GM18505 (cell line): Measurements from ENCODE around the gene SIDT2.

Experiments
- ATAC-seq: cut with Tn5 transposase; IDR thresholded peaks from one replicate; pipeline ENCODE4 v1.9.1; 2021; ENCODE audit not compliant: unreplicated experiment
- POLR2A ChIP-seq: IDR thresholded peaks from 4 replicates; pipeline ENCODE4 v1.6.1; 2011; ENCODE audit warnings: borderline replicate concordance; ENCODE audit not compliant: insufficient read depth, insufficient read length; ENCODE audit errors: extremely low read depth

SIDT2 gene

GRCh38 chr11:117157507-117157906 lies 21.0 kb upstream of the SIDT2 start:
- no peak for TF ChIP-seq POLR2A
- no peak for ATAC-seq

DNA sequence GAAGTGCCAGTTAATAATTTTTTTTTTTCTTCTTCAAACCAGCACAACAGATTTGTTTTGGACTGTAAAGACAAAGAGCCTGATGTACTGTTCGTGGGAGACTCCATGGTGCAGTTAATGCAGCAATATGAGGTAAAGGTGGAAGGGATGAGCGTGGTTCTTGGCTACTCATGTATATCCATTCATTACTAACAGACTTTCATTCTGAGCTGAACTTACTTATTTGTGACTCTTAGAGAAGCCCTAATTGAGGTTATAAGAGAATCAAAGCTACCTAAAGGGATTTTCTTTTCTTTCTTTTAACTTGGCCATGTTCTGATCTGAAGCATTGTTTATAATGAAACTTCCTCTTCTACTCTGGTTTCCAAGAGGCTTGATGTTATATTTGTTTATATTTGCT lies 18.7 kb upstream of the SIDT2 start:
- ATAC-seq, result no peak
- TF ChIP-seq POLR2A, result no peak

- no peak for TF ChIP-seq POLR2A
- no peak for ATAC-seq
Measured at GRCh38 chr11:117160826-117161225, 17.7 kb upstream of the SIDT2 start.

DNA sequence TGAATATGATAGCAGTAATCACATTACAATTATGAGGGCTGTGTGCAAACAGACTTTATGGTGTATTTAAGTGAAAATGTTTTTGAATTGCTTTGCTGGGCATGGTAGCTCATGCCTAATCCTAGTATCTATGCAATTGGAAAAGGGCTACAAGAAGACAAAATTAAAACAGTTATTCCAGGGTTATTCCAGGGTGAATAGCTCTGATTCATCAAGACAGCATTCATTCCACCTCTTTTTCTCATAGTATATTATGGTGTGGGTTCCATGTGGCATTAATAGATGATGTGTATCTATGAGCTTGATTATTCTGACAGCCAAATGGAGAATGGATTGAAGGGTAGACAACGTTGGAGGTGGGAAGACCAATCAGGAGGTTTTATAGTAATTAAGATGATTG lies 12.1 kb upstream of the SIDT2 start:
- no peak for TF ChIP-seq POLR2A
- no peak for ATAC-seq

DNA sequence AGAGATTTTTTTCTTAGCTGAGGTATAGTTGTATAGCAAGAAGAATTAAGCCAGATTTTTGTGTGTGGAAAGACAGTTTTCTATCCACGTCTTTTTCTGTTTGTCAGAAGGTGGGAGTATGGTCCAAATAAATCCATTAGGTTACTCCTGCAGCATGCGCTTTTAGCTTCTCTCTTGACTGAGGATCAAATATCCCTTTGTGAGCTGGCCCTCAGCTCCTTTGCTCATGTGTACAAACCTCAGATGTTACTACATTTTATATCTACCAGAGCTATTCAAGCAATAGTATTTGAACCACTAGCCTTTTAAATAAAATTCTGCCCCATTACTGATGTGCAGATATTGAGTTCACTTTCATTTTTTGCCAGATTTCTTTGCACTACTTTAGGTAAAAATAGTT lies 8.8 kb upstream of the SIDT2 start:
- no peak for ATAC-seq
- TF ChIP-seq POLR2A, result no peak

GRCh38 chr11:117170210-117170609 lies 8.3 kb upstream of the SIDT2 start:
- ATAC-seq, result no peak
- no peak for TF ChIP-seq POLR2A

DNA sequence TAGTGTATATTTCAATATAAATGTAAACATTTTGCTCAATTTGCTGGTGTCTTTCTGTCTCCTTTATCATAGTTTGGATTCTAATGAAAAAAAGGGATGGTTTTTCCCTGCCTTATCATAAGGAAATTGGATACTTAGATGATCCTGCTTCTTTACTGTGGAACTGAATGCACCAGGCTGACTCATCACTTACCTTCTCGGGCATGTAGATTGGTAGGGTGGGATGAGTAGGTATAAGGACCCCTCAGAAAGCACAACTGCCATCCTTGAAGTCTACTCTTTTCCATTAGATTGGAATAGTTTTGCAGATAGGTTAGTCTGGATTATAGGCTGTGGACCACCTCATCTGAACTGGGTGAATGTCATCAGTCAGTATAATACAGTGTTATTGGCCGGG lies 7.5 kb upstream of the SIDT2 start:
- no peak for ATAC-seq
- TF ChIP-seq POLR2A, result no peak

GRCh38 chr11:117171404-117172061 lies 7.0 kb upstream of the SIDT2 start:
- ATAC-seq, result no peak
- TF ChIP-seq POLR2A, result no peak

GRCh38 chr11:117172724-117173421 lies 5.7 kb upstream of the SIDT2 start:
- no peak for ATAC-seq
- TF ChIP-seq POLR2A, result no peak

DNA sequence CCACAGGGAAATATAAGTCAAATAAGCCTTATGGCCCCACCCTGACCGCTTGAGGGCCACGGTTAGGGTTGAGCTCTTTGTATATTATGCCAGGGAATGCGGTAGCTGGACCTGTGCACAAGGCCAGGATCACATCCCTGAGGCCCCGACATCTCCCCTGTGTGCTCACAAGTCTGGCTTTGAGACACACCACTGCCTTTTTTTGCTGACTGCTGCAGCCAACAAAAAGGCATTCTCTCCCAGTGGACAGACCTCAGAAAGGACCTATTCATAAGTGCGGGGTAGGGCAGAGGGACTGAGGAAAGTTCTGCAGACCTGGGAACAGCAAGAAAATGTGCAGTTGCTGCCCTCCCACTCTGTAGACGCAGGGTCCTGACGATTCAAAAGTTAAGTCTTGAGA lies 3.4 kb upstream of the SIDT2 start:
- TF ChIP-seq POLR2A, result no peak

DNA sequence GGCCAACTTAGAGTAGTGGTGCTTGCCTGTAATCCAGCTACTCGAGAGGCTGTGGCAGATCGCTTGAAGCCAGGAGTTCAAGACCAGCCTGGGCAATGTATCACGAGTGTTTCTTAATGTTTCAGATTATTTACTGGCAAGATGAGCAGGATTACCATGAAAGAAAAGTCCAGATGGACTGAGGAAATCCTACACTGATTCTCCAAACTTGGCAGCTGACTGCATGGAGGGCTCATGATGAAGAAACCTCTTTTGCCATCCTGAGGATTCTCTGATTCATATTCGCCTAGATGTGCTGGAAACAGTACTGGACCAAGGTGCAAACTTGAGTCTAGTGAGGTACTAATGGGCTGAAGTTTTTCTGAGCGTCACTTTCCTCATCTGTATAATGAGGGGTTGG lies 2.8 kb upstream of the SIDT2 start:
- ATAC-seq, result no peak
- TF ChIP-seq POLR2A, result no peak

More for the DNA sequence above, 3.4 kb upstream of the SIDT2 start:
- no peak for ATAC-seq

DNA sequence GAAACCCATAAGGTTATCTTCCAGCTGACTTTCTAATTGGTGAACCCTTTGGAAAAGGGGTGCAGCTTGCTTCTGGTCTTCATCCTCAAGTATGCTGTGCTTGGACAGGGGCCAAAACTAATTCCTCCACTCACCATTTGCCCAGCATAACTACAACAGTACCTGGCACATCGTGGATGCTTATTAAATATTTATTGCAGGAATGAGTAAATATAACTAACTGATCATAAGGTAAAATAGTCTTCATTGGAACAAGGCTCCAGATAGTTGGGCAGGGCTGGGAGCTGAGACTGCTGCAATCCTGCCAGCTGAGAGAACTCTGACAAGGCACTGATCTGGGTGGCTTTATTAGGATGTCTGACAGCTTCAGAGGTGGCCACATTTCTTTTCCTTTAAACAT lies 2.4 kb upstream of the SIDT2 start:
- ATAC-seq, result no peak
- no peak for TF ChIP-seq POLR2A

DNA sequence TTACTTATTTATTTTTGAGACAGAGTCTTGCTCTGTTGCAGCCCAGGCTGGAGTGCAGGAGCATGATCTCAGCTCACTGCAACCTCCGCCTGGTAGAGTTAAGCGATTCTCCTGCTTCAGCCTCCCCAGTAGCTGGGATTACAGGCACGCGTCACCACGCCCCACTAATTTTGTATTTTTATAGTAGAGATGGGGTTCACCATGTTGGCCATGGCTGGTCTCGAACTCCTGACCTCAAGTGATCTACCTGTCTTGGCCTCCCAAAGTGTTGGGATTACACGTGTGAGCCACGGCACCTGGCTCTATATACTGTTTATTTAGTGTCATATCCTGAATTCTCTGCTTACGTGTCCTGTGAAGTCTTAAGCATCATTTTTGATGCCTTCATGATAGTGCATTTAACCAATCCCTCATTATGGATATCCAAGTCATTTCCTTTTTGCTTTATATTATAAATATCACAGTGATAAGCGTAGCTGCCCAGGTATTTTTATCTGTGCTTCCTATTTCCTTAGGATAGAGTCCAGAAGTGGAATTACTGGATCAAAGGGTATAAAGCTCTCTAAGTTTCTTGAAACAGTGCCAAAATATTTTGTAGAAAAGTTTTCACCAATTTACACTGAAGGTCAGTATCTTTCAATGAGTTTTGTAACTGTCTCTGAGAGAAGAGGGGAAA lies 871 bp upstream of the SIDT2 start:
- no peak for ATAC-seq
- TF ChIP-seq POLR2A, result no peak

GRCh38 chr11:117179048-117179999 lies 781 bp downstream of the SIDT2 start:
- TF ChIP-seq POLR2A, result no peak

DNA sequence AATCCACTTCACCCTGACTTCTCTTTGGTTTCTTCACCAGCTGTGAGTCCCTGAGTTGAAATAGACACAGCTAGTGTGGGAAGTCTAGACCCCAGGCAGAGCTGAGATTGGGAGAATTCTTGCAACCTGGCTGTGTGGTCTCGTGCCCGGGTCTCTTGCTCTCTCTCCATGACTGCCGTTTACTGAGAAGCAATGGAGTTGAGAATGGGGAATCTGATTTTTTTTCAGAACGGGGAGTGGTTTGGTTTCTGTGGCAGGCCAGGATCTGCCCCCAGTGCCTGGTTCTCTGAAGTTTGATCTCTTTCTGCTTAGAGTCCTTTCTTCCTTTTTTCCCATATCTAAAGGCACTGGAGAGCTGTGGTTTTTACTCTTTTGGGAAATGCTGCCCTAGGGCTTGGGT lies 1.5 kb downstream of the SIDT2 start:
- ATAC-seq, result no peak
- TF ChIP-seq POLR2A, result no peak

More at GRCh38 chr11:117179048-117179999, 781 bp downstream of the SIDT2 start:
- ATAC-seq, result peak; percentile 31
